Keratinocyte (primary cell): Measurements from ENCODE around the gene NLRP1.

Experiments used
- EZH2 ChIP-seq: IDR thresholded peaks from one replicate; pipeline ENCODE4 v1.6.1; 2012; ENCODE audit warnings: inconsistent platforms, mild to moderate bottlenecking, low read length, moderate library complexity
- TF ChIP-seq, protein P1 (sequence below), 3 experiments: IDR thresholded peaks in 1 of 3; conservative IDR thresholded peaks in 1 of 3; optimal IDR thresholded peaks in 1 of 3; 2 replicates in 2 of 3; 3 replicates in 1 of 3; pipeline versions ENCODE3 to v1.5.1; 2011; ENCODE audit warnings: low read length in 3 of 3, mild to moderate bottlenecking in 3 of 3, moderate library complexity in 2 of 3, control low read depth in 1 of 3, inconsistent platforms in 1 of 3; ENCODE audit not compliant: insufficient read depth in 2 of 3; ENCODE audit errors: extremely low read depth in 1 of 3

DNA sequence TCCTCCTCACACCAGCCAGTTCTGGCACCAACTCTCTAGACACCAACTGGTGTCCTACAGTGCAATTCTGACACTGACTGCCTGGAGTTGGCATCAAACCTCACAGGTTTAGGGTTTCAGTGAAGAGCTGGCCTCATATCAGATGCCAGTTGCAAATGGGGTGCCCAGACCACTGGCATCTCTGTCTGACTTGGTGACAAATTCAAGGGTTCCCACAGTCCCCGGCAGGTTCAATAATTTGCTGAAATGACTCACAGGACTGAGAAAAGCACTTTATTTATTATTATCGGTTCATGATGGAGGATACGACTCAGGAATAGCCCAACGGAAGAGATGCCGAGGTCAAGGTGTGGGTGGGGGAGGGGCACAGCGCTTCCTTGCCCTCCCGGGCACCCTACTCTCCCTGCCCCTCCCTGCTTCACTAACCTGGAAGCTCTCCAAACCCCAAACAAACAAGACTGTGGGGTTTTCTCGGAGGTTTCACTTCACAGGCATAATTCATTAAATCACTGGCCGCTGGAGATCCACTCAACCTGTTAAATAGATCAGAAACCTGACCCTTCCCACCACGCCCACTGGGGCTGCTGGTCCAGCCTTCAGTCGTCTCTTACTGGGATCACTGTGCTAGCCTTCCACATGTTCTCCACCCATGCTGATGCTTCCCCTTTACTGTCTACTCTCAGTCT is 1.7 kb upstream of the NLRP1 start:
- TF ChIP-seq, protein P1, sequence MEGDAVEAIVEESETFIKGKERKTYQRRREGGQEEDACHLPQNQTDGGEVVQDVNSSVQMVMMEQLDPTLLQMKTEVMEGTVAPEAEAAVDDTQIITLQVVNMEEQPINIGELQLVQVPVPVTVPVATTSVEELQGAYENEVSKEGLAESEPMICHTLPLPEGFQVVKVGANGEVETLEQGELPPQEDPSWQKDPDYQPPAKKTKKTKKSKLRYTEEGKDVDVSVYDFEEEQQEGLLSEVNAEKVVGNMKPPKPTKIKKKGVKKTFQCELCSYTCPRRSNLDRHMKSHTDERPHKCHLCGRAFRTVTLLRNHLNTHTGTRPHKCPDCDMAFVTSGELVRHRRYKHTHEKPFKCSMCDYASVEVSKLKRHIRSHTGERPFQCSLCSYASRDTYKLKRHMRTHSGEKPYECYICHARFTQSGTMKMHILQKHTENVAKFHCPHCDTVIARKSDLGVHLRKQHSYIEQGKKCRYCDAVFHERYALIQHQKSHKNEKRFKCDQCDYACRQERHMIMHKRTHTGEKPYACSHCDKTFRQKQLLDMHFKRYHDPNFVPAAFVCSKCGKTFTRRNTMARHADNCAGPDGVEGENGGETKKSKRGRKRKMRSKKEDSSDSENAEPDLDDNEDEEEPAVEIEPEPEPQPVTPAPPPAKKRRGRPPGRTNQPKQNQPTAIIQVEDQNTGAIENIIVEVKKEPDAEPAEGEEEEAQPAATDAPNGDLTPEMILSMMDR (optimal IDR thresholded peaks at IDR 0.05 in 1 of 3, IDR thresholded peaks at IDR 0.05 in 1 of 3, conservative IDR thresholded peaks at IDR 0.05 in 1 of 3; ENCODE audit: extremely low read depth in 1 of 3, insufficient read depth in 2 of 3, low read length in 3 of 3): no peak
- TF ChIP-seq EZH2: no peak
